GM12891 (cell line): Measurements from ENCODE around the gene SNTB2.

Experiments used
- PAX5 ChIP-seq: IDR thresholded peaks from 2 replicates; pipeline ENCODE4 v1.6.1; 2011; ENCODE audit warnings: low read length, moderate library complexity, mild to moderate bottlenecking; ENCODE audit not compliant: insufficient read depth, severe bottlenecking
- POLR2A ChIP-seq: IDR thresholded peaks from 2 replicates; pipeline ENCODE4 v1.6.1; 2011; ENCODE audit warnings: low read depth, low read length, control low read depth
- POLR2AphosphoS5 ChIP-seq: IDR thresholded peaks from 2 replicates; pipeline ENCODE4 v1.6.1; 2011; ENCODE audit warnings: low read depth, low read length, control low read depth
- POU2F2 ChIP-seq: IDR thresholded peaks from 2 replicates; pipeline ENCODE4 v1.6.1; 2011; ENCODE audit warnings: low read depth, mild to moderate bottlenecking, control low read depth, low read length, moderate library complexity
- SPI1 ChIP-seq: IDR thresholded peaks from 2 replicates; pipeline ENCODE4 v1.6.1; 2011; ENCODE audit warnings: low read depth, low read length, control low read depth
- TAF1 ChIP-seq: IDR thresholded peaks from 2 replicates; pipeline ENCODE4 v1.6.1; 2011; ENCODE audit warnings: low read depth, low read length, control low read depth

DNA sequence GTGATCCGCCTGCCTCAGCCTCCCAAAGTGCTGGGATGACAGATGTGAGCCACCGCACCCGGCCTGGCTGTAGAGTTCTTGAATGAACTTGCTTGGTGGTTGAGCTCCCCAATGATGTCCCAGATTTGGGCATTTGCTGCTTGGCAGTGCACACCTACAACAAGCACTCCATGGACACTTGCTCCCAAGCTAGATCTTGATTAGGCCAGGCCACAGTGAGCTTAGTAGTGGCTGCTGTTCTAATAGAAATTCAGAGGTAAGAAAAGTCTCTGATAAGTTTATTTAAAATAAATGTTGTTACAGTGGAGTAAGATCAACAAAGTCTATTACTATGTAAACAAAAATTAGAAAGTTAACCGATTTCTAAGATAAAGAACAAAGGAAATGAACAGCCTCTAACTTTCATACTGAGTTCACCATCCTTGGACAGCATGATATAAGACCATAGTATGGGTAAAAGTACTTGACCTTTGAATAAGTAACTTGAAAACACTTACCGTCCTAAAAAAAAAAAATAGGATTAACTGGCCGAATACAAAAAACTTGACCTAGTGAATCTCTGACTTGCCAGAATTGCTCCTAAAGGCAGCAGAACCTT, 163.7 kb downstream of the SNTB2 start:
- TF ChIP-seq POLR2A (no peak), TAF1 (no peak), POLR2AphosphoS5 (no peak), SPI1 (no peak), POU2F2 (no peak), PAX5 (no peak)
